K562 (cell line): Measurements from ENCODE around the gene ZDHHC8. TPM values are rescaled to one million over a fixed set of nuclear protein-coding genes. Genes with fewer than 3 reads are reported as not detected.
A peak's percentile ranks its signal among the peaks of the same experiment; 100 is the strongest.

ENCODE experiments used
- ADNP ChIP-seq: fragments of 200-800 bp; sonication (Bioruptor generic); IDR thresholded peaks from 2 replicates; pipeline ENCODE4 v1.6.1; 2016; ENCODE audit warnings: missing genetic modification characterization, missing compliant biosample characterization
- CAMTA2 ChIP-seq: fragments of 250-450 bp; sonication (Bioruptor Pico); conservative IDR thresholded peaks from 2 replicates; pipeline ENCODE4 v1.5.1; 2022
- CBX1 ChIP-seq: sonication (generic); IDR thresholded peaks from 2 replicates; pipeline ENCODE4 v1.6.1; 2016; ENCODE audit warnings: antibody characterized with exemption, low read depth, mild to moderate bottlenecking
- E2F3 ChIP-seq: fragments of 250-450 bp; sonication (Bioruptor Pico); IDR thresholded peaks from 2 replicates; pipeline ENCODE4 v1.4.0; 2020; ENCODE audit warnings: mild to moderate bottlenecking
- EP300 ChIP-seq: IDR thresholded peaks from 2 replicates; pipeline ENCODE4 v1.6.1; 2012; ENCODE audit warnings: low read length, improper control_type of control experiment
- HDAC3 ChIP-seq: fragments of 450-650 bp; IDR thresholded peaks from 2 replicates; pipeline ENCODE4 v1.6.1; 2018; ENCODE audit warnings: borderline replicate concordance, mild to moderate bottlenecking, moderate library complexity; ENCODE audit not compliant: partially characterized antibody
- HDAC6 ChIP-seq: IDR thresholded peaks from 2 replicates; pipeline ENCODE4 v1.6.1; 2012; ENCODE audit warnings: low read depth, mild to moderate bottlenecking, control low read depth, inconsistent platforms, low read length, moderate library complexity
- JUND ChIP-seq, 2 experiments: IDR thresholded peaks; 2 replicates in 1 of 2; 3 replicates in 1 of 2; pipeline ENCODE4 v1.6.1; 2011; ENCODE audit warnings: borderline replicate concordance in 2 of 2, low read depth in 2 of 2, low read length in 2 of 2, improper control_type of control experiment in 1 of 2, missing biosample characterization in 1 of 2, missing genetic modification characterization in 1 of 2, missing genetic modification reagents in 1 of 2
- MCM2 ChIP-seq: fragments of 450-650 bp; IDR thresholded peaks from 2 replicates; pipeline ENCODE4 v1.6.1; 2017; ENCODE audit warnings: low read depth, mild to moderate bottlenecking
- NR2C1 ChIP-seq, 2 experiments: fragments of 450-650 bp; IDR thresholded peaks; 2 replicates each; pipeline ENCODE4 v1.6.1; 2017; ENCODE audit warnings: mild to moderate bottlenecking in 2 of 2, antibody characterized with exemption in 1 of 2, inconsistent platforms in 1 of 2, missing compliant biosample characterization in 1 of 2, missing genetic modification characterization in 1 of 2
- PPARD ChIP-seq: fragments of 250-450 bp; sonication (Bioruptor Pico); IDR thresholded peaks from 2 replicates; pipeline ENCODE4 v1.8.0; 2022; ENCODE audit warnings: inconsistent platforms, mild to moderate bottlenecking, moderate library complexity
- SRSF1 ChIP-seq: fragments of 200-400 bp; formaldehyde crosslinking; IDR thresholded peaks from 2 replicates; pipeline ENCODE4 v1.6.1; 2017; ENCODE audit warnings: mild to moderate bottlenecking, low read depth, low read length, moderate library complexity
- SRSF9 ChIP-seq: fragments of 200-400 bp; formaldehyde crosslinking; IDR thresholded peaks from 2 replicates; pipeline ENCODE4 v1.6.1; 2017; ENCODE audit warnings: low read depth, low read length, borderline replicate concordance
- TCF7 ChIP-seq: sonication (generic); IDR thresholded peaks from 2 replicates; pipeline ENCODE4 v1.6.1; 2016; ENCODE audit warnings: antibody characterized with exemption, borderline replicate concordance
- ZFP1 ChIP-seq: fragments of 450-650 bp; formaldehyde crosslinking; IDR thresholded peaks from 2 replicates; pipeline ENCODE4 v1.4.0; 2020; ENCODE audit warnings: mild to moderate bottlenecking, mixed read lengths
- ZNF431 ChIP-seq: sonication (generic); formaldehyde crosslinking; IDR thresholded peaks from 2 replicates; pipeline ENCODE4 v1.8.0; 2022; ENCODE audit warnings: mild to moderate bottlenecking, missing genetic modification reagents
- ZNF436 ChIP-seq: fragments of 250-450, 450-650 bp; sonication (Bioruptor Pico); formaldehyde crosslinking; IDR thresholded peaks from 2 replicates; pipeline ENCODE4 v1.7.0; 2020; ENCODE audit warnings: mild to moderate bottlenecking
- polyA plus RNA-seq, 8 experiments: library from polyadenylated mRNA; depleted of rRNA in 4 of 8; stranded (reverse) in 5 of 8; unstranded in 3 of 8; fragments of >200 nt; fragmentation: Nextera tagmentation in 2 of 8; fragmentation: Illumina TruSeq in 1 of 8; extraction: Ambion mirVana in 2 of 8; extraction: Trizol in 1 of 8; gene quantifications; 2 replicates each; pipeline versions ENCODE4 v1.2.1 to v1.2.3, GENCODE V29; 2011 to 2014; ENCODE audit warnings: inconsistent platforms in 1 of 8, missing spikeins in 1 of 8
- total RNA-seq, 7 experiments: library from RNA; depleted of rRNA in 6 of 7; stranded (reverse); fragments of >200 nt in 6 of 7; fragmentation: Illumina TruSeq in 2 of 7; extraction: Trizol in 2 of 7; gene quantifications; 2 replicates each; pipeline versions ENCODE4 v1.2.1 to v1.2.3, GENCODE V29; 2011 to 2021; ENCODE audit warnings: low replicate concordance in 1 of 7
- TF ChIP-seq, protein P1 (sequence below): fragments of 200-400 bp; formaldehyde crosslinking; IDR thresholded peaks from 2 replicates; pipeline ENCODE4 v1.6.1; 2017; ENCODE audit warnings: mild to moderate bottlenecking, low read depth, low read length, moderate library complexity
- TF ChIP-seq, protein P2 (sequence below): sonication (generic); formaldehyde crosslinking; IDR thresholded peaks from 2 replicates; pipeline ENCODE4 v1.9.0; 2022; ENCODE audit warnings: mild to moderate bottlenecking, missing genetic modification reagents
- TF ChIP-seq, protein P3 (sequence below): sonication (generic); formaldehyde crosslinking; IDR thresholded peaks from 2 replicates; pipeline ENCODE4 v1.8.1; 2023; ENCODE audit warnings: mild to moderate bottlenecking, missing genetic modification reagents
- TF ChIP-seq, protein P4 (sequence below): fragments of 450-650 bp; IDR thresholded peaks from 2 replicates; pipeline ENCODE4 v1.6.1; 2016; ENCODE audit warnings: mild to moderate bottlenecking
- TF ChIP-seq, protein P5 (sequence below): fragments of 250-450 bp; sonication (Bioruptor Pico); IDR thresholded peaks from 2 replicates; pipeline ENCODE4 v1.5.0; 2021

Gene ZDHHC8
- total and polyA plus RNA-seq, 9 of the 15 experiments (the other 6 are each of a cell fraction or from before 2014, with no cell fraction given): 0.04 to 109 (median 16.4) TPM

DNA sequence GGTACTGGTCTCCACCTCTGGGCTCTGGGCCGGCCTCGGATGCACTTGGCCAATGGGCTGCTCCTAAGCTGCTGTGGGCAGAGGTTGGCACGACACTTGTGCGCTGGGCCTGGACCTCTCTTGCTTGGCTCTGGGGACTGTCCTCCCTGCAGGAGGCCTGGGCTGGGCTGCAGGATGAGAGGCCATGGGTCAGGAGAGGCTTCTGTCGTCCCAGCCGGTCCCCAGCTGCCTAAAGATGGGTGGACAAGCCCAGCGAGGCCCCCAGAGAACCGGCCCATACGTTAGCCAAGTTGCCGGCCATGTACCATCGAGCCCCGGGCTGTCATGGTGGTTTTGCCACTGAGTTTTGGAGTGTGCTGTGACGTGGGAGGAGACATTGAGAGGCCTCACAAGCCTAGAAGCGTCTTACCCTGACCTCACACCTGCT lies 20.9 kb downstream of the ZDHHC8 start (continued):
- TF ChIP-seq, protein P1, sequence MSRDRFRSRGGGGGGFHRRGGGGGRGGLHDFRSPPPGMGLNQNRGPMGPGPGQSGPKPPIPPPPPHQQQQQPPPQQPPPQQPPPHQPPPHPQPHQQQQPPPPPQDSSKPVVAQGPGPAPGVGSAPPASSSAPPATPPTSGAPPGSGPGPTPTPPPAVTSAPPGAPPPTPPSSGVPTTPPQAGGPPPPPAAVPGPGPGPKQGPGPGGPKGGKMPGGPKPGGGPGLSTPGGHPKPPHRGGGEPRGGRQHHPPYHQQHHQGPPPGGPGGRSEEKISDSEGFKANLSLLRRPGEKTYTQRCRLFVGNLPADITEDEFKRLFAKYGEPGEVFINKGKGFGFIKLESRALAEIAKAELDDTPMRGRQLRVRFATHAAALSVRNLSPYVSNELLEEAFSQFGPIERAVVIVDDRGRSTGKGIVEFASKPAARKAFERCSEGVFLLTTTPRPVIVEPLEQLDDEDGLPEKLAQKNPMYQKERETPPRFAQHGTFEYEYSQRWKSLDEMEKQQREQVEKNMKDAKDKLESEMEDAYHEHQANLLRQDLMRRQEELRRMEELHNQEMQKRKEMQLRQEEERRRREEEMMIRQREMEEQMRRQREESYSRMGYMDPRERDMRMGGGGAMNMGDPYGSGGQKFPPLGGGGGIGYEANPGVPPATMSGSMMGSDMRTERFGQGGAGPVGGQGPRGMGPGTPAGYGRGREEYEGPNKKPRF: no peak
- no peak for TF ChIP-seq ZNF431 (CRISPR knock-in tag)
- TF ChIP-seq CAMTA2 (CRISPR knock-in tag): no peak
- no peak for TF ChIP-seq MCM2
- TF ChIP-seq PPARD (CRISPR knock-in tag): no peak
- no peak for TF ChIP-seq CBX1
- TF ChIP-seq HDAC3: no peak
- TF ChIP-seq, protein P2, sequence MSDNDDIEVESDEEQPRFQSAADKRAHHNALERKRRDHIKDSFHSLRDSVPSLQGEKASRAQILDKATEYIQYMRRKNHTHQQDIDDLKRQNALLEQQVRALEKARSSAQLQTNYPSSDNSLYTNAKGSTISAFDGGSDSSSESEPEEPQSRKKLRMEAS (CRISPR knock-in tag): peak; percentile 55; the same call in 1 of the 2 replicates
- no peak for TF ChIP-seq HDAC6
- TF ChIP-seq SRSF1: no peak
- TF ChIP-seq NR2C1 (IDR thresholded peaks at IDR 0.05): no peak
- TF ChIP-seq NR2C1 (tag; IDR thresholded peaks at IDR 0.05): no peak
- TF ChIP-seq TCF7: no peak
- no peak for TF ChIP-seq ZFP1 (CRISPR knock-in tag)
- no peak for TF ChIP-seq JUND (IDR thresholded peaks at IDR 0.05; ENCODE audit: borderline replicate concordance, low read depth, low read length)
- TF ChIP-seq JUND (tag; IDR thresholded peaks at IDR 0.05; ENCODE audit: borderline replicate concordance, low read depth, low read length): no peak
- no peak for TF ChIP-seq ZNF436 (CRISPR knock-in tag)
- no peak for TF ChIP-seq SRSF9
- no peak for TF ChIP-seq ADNP
- TF ChIP-seq, protein P3, sequence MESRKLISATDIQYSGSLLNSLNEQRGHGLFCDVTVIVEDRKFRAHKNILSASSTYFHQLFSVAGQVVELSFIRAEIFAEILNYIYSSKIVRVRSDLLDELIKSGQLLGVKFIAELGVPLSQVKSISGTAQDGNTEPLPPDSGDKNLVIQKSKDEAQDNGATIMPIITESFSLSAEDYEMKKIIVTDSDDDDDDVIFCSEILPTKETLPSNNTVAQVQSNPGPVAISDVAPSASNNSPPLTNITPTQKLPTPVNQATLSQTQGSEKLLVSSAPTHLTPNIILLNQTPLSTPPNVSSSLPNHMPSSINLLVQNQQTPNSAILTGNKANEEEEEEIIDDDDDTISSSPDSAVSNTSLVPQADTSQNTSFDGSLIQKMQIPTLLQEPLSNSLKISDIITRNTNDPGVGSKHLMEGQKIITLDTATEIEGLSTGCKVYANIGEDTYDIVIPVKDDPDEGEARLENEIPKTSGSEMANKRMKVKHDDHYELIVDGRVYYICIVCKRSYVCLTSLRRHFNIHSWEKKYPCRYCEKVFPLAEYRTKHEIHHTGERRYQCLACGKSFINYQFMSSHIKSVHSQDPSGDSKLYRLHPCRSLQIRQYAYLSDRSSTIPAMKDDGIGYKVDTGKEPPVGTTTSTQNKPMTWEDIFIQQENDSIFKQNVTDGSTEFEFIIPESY (CRISPR knock-in tag): no peak
- TF ChIP-seq, protein P4, sequence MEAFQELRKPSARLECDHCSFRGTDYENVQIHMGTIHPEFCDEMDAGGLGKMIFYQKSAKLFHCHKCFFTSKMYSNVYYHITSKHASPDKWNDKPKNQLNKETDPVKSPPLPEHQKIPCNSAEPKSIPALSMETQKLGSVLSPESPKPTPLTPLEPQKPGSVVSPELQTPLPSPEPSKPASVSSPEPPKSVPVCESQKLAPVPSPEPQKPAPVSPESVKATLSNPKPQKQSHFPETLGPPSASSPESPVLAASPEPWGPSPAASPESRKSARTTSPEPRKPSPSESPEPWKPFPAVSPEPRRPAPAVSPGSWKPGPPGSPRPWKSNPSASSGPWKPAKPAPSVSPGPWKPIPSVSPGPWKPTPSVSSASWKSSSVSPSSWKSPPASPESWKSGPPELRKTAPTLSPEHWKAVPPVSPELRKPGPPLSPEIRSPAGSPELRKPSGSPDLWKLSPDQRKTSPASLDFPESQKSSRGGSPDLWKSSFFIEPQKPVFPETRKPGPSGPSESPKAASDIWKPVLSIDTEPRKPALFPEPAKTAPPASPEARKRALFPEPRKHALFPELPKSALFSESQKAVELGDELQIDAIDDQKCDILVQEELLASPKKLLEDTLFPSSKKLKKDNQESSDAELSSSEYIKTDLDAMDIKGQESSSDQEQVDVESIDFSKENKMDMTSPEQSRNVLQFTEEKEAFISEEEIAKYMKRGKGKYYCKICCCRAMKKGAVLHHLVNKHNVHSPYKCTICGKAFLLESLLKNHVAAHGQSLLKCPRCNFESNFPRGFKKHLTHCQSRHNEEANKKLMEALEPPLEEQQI: no peak
- TF ChIP-seq, protein P5, sequence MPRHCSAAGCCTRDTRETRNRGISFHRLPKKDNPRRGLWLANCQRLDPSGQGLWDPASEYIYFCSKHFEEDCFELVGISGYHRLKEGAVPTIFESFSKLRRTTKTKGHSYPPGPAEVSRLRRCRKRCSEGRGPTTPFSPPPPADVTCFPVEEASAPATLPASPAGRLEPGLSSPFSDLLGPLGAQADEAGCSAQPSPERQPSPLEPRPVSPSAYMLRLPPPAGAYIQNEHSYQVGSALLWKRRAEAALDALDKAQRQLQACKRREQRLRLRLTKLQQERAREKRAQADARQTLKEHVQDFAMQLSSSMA: no peak
- TF ChIP-seq EP300: no peak
- no peak for TF ChIP-seq E2F3 (CRISPR knock-in tag)
